MCF 10A (cell line): Measurements from ENCODE around the gene KPNA5. TPM values are rescaled to one million over a fixed set of nuclear protein-coding genes. Genes with fewer than 3 reads are reported as not detected.
"Not testable (repeated sequence)": the region's sequence is repeated elsewhere in the genome, so short reads cannot be mapped to it uniquely, and the experiment has no call there.

Experiments
- BruUV-seq: library from RNA; stranded (reverse); fragments of 400-500 nt; replicated peaks from 2 replicates; lab custom pipeline; 2021; lab: Mats Ljungman, UMichigan
- CTCF ChIA-PET: fragments of 300-600 bp; sonication (Branson Sonifier 250); formaldehyde crosslinking; extraction: SDS; loops from one replicate; lab custom pipeline; 2021; ENCODE audit warnings: antibody characterized with exemption, inconsistent platforms; lab: Yijun Ruan, JAX
- POLR2A ChIA-PET: fragments of 300-600, 350-650 bp; sonication (Branson Sonifier 250); formaldehyde crosslinking; extraction: SDS; loops from one replicate; lab custom pipeline; 2020; ENCODE audit warnings: antibody characterized with exemption, inconsistent platforms; lab: Yijun Ruan, JAX
- DNase-seq: peaks from one replicate; pipeline ENCODE4 v3.0.0-alpha.2; 2018; ENCODE audit not compliant: unreplicated experiment
- H3K27ac Mint-ChIP-seq: one replicate; pipeline ENCODE4 v1.8.0; 2022; ENCODE audit warnings: mild to moderate bottlenecking, low read depth, mixed read lengths; ENCODE audit not compliant: unreplicated experiment
- H3K27me3 Mint-ChIP-seq: one replicate; pipeline ENCODE4 v1.8.0; 2022; ENCODE audit warnings: mixed read lengths; ENCODE audit not compliant: insufficient read depth, unreplicated experiment
- H3K36me3 Mint-ChIP-seq: one replicate; pipeline ENCODE4 v1.8.0; 2022; ENCODE audit warnings: mild to moderate bottlenecking, moderate library complexity, mixed read lengths; ENCODE audit not compliant: insufficient read depth, unreplicated experiment
- H3K4me1 Mint-ChIP-seq: one replicate; pipeline ENCODE4 v1.8.0; 2022; ENCODE audit warnings: mixed read lengths; ENCODE audit not compliant: insufficient read depth, unreplicated experiment
- H3K4me3 Mint-ChIP-seq: one replicate; pipeline ENCODE4 v1.8.0; 2022; ENCODE audit warnings: mild to moderate bottlenecking, moderate library complexity, mixed read lengths; ENCODE audit not compliant: unreplicated experiment
- H3K9me3 Mint-ChIP-seq: one replicate; pipeline ENCODE4 v1.8.0; 2022; ENCODE audit warnings: mixed read lengths; ENCODE audit not compliant: unreplicated experiment
- CTCF ChIP-seq: fragments of 200-600 bp; IDR thresholded peaks from one replicate; pipeline ENCODE4 v1.8.0; 2022; ENCODE audit warnings: antibody characterized with exemption, mild to moderate bottlenecking; ENCODE audit not compliant: unreplicated experiment
- intact Hi-C: fragments of 100-400 bp; cut with micrococcal nuclease; formaldehyde crosslinking; loops from 2 replicates; pipeline ENCODE4 v1.14.1; 2022
- total RNA-seq: library from RNA; stranded (reverse); gene quantifications from 2 replicates; pipeline ENCODE4 v1.2.3, GENCODE V29; 2022

KPNA5 gene
- total RNA-seq, 1 experiment from 2014 or later: 6.0 TPM

GRCh38 chr6:116737004-116737403 is 56.0 kb downstream of the KPNA5 start:
- intact Hi-C loops: no loop called here
- no peak for DNase-seq
- Mint-ChIP-seq H3K27me3 (no peaks in the 10 kb centered on the region), H3K27ac (no peak overlapping the region), H3K4me1 (no peaks in the 10 kb centered on the region), H3K36me3 (no peaks in the 10 kb centered on the region), H3K4me3 (no peak overlapping the region), H3K9me3 (peaks cover 12% of the 10 kb centered on the region)
- no TSS peak for BruUV-seq
- CTCF ChIA-PET: no interaction called here
- no peak for TF ChIP-seq CTCF
- POLR2A ChIA-PET: no interaction called here

GRCh38 chr6:116740486-116740885 is 59.5 kb downstream of the KPNA5 start:
- DNase-seq, H3K27me3 Mint-ChIP-seq, H3K27ac Mint-ChIP-seq, intact Hi-C loops, H3K4me1 Mint-ChIP-seq, H3K4me3 Mint-ChIP-seq, POLR2A ChIA-PET, H3K36me3 Mint-ChIP-seq, BruUV-seq: not testable (repeated sequence)
- H3K9me3 Mint-ChIP-seq: peaks cover 19% of the 10 kb centered on the region
- CTCF ChIA-PET: interaction anchor here (0.7 kb wide), 1 partner anchor 428 kb away, joined by 3 read pairs; no protein-coding TSS in a partner anchor

- H3K27me3 Mint-ChIP-seq: no peaks in the 10 kb centered on the region
- intact Hi-C loops: no loop called here
- H3K4me3 Mint-ChIP-seq: no peak overlapping the region
- peaks cover 20% of the 10 kb centered on the region for H3K9me3 Mint-ChIP-seq
- BruUV-seq: no TSS peak
- TF ChIP-seq CTCF: no peak
- POLR2A ChIA-PET: no interaction called here
- CTCF ChIA-PET: no interaction called here
- no peaks in the 10 kb centered on the region for H3K4me1 Mint-ChIP-seq
- no peaks in the 10 kb centered on the region for H3K36me3 Mint-ChIP-seq
- DNase-seq: no peak
- H3K27ac Mint-ChIP-seq: no peak overlapping the region
Measured at GRCh38 chr6:116741571-116741970, 60.6 kb downstream of the KPNA5 start.

- no TSS peak for BruUV-seq
- Mint-ChIP-seq H3K36me3 (no peaks in the 10 kb centered on the region), H3K27me3 (no peaks in the 10 kb centered on the region), H3K27ac (no peak overlapping the region), H3K4me3 (no peak overlapping the region), H3K9me3 (peaks cover 8% of the 10 kb centered on the region), H3K4me1 (no peaks in the 10 kb centered on the region)
- DNase-seq: no peak
- ChIA-PET CTCF (interaction anchor here (0.7 kb wide), 1 partner anchor 445 kb away, joined by 4 read pairs; no protein-coding TSS in a partner anchor), POLR2A (no interaction called here)
- no peak for TF ChIP-seq CTCF
- intact Hi-C loops: no loop called here
Measured at GRCh38 chr6:116745176-116745575, 64.2 kb downstream of the KPNA5 start.

- Mint-ChIP-seq H3K27me3 (peaks cover 45% of the 10 kb centered on the region), H3K9me3 (no peaks in the 10 kb centered on the region), H3K27ac (no peak overlapping the region), H3K36me3 (no peaks in the 10 kb centered on the region), H3K4me1 (no peaks in the 10 kb centered on the region), H3K4me3 (no peak overlapping the region)
- CTCF ChIA-PET: interaction anchor here (0.6 kb wide), 1 partner anchor 80 kb away, joined by 3 read pairs; no protein-coding TSS in a partner anchor
- intact Hi-C loops: no loop called here
- TF ChIP-seq CTCF: no peak
- POLR2A ChIA-PET: no interaction called here
- no peak for DNase-seq
- no TSS peak for BruUV-seq
Measured at GRCh38 chr6:116761779-116762178, 80.8 kb downstream of the KPNA5 start.
